ENCODE measurements around the gene HIBCH. TPM values are rescaled to one million over a fixed set of nuclear protein-coding genes. Genes with fewer than 3 reads are reported as not detected.

The HIBCH gene
- total RNA-seq, 1 experiment from 2014 or later: 24.7 TPM

DNA sequence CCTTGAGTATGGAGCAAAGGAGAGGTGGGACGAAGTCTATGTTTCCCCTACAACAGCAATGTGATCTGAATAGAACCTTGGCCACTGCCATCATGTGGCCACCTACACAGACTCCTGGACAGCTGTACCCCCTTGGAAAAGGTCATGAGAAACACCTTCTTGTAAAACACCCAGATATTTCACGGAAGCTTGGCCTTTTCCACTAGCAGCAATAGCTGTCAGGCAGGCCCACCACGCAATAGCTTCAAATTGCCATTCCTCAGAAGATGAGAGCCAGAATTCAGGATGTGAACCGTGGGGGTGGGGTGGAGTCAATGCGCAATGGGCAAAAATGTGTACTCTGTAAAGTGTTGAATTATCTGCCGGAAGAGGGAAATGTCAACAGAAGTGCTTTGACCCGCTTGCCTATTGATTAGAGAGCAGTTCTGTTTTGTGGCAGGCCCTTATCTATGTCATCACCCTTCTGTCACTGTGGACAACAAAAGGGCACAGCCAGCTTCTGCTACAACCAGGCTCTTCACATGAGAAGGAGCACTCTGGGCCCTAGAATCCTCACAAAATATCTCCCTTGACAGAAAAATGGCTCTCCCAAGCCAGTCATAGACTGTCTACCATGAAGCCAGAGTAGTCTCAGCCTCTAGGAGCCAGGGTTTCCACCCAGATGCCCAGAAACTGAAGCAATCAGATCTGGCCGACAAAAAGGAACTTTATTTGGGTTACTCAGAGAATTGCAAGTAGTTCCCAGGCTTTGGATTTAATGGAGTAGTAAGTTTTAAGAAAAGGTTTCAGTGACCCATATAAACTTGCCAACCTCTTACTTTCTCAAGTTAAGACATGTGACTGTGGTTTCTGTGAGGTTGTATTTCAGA lies 33.3 kb upstream of the HIBCH start:
- ChIA-PET RAD21 (ENCODE audit: low non-redundant PET in 1 of 2, low total read pairs in 2 of 2, uncharacterized antibody in 2 of 2, unreplicated experiment in 2 of 2) (no interaction called here), CTCF (interaction anchor here (1.6 kb wide), 1 partner anchor 10 kb away, joined by 3 read pairs; no protein-coding TSS in a partner anchor), POLR2A (no interaction called here)
- Histone ChIP-seq H4K20me1 (ENCODE audit: insufficient read depth) (peaks cover 4% of the 10 kb centered on the region; the same call in 1 of the 2 replicates), H2AFZ (ENCODE audit: low read depth, low read length, poor library complexity, severe bottlenecking) (no peak overlapping the region), H3K27me3 (ENCODE audit: insufficient read depth, low read length) (no peaks in the 10 kb centered on the region), H3K9me2 (ENCODE audit: insufficient read depth) (no peaks in the 10 kb centered on the region), H3K79me2 (ENCODE audit: insufficient read depth, low read length) (no peaks in the 10 kb centered on the region; the same call in 1 of the 2 replicates), H3K4me2 (ENCODE audit: low read length) (no peak overlapping the region), H3K4me1 (ENCODE audit: control insufficient read depth in 1 of 2, insufficient read depth in 2 of 2, low read length in 2 of 2) (peaks cover 0 to 10% of the 10 kb centered on the region in 2 experiments; a peak in 1 of 4 replicates), H3K4me3 (replicated peaks in 1 of 2; ENCODE audit: low read depth in 1 of 2, low read length in 2 of 2) (no peak overlapping the region), H3K36me3 (ENCODE audit: control insufficient read depth in 1 of 2, insufficient read depth in 2 of 2, low read length in 2 of 2) (no peaks in the 10 kb centered on the region), H3K27ac (ENCODE audit: low read depth, low read length) (no peak overlapping the region), H3K9me3 (ENCODE audit: control insufficient read depth in 1 of 2, insufficient read depth in 1 of 2, low read depth in 1 of 2, low read length in 2 of 2) (no peaks in the 10 kb centered on the region), H3K9ac (ENCODE audit: low read length) (no peak overlapping the region)
- BruUV-seq (replicated peaks): no TSS peak
- ATAC-seq: no peak
- TF ChIP-seq POLR2AphosphoS5 (IDR thresholded peaks at IDR 0.05; ENCODE audit: low read depth, low read length) (no peak), CEBPB (IDR thresholded peaks at IDR 0.05; ENCODE audit: low read depth) (no peak), ZNF274 (IDR thresholded peaks at IDR 0.05; ENCODE audit: low read depth, low read length) (no peak), FOSL1 (IDR thresholded peaks at IDR 0.05; ENCODE audit: low read depth) (no peak), JUND (IDR thresholded peaks at IDR 0.05) (no peak), ZFX (IDR thresholded peaks at IDR 0.05) (no peak), TCF7L2 (IDR thresholded peaks at IDR 0.05; ENCODE audit: borderline replicate concordance, extremely low read depth, insufficient read depth, insufficient read length) (no peak), SIN3A (IDR thresholded peaks at IDR 0.05; ENCODE audit: low read depth) (no peak), SP1 (IDR thresholded peaks at IDR 0.05; ENCODE audit: low read depth) (no peak), ZBTB33 (IDR thresholded peaks at IDR 0.05; ENCODE audit: extremely low read depth, insufficient replicate concordance, low read length) (no peak), CBX3 (IDR thresholded peaks at IDR 0.05; ENCODE audit: low read depth) (no peak), RAD21 (IDR thresholded peaks at IDR 0.05; ENCODE audit: low read depth) (no peak), POLR2A (IDR thresholded peaks at IDR 0.05; ENCODE audit: borderline replicate concordance, extremely low read depth, insufficient read depth, insufficient read length) (no peak), EZH2 (IDR thresholded peaks at IDR 0.05) (no peak), SRF (IDR thresholded peaks at IDR 0.05; ENCODE audit: low read depth) (no peak), YY1 (IDR thresholded peaks at IDR 0.05; ENCODE audit: extremely low read depth, insufficient replicate concordance, low read depth, low read length) (no peak)
- TF ChIP-seq, protein P1, sequence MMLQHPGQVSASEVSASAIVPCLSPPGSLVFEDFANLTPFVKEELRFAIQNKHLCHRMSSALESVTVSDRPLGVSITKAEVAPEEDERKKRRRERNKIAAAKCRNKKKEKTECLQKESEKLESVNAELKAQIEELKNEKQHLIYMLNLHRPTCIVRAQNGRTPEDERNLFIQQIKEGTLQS (IDR thresholded peaks at IDR 0.05): no peak
- DNase-seq (ENCODE audit: low read depth, low spot score): no peak
- intact Hi-C loops (cut with micrococcal nuclease): no loop called here

Measured in HCT116 (cell line).